Stomach (tissue), 4 donors: ENCODE measurements around the gene EXOSC7.

ENCODE experiments used
- POLR2A ChIP-seq, 4 donors: fragments of 450-650 bp; IDR thresholded peaks; one replicate each; pipeline ENCODE4 v1.6.1; 2016; ENCODE audit warnings: antibody characterized with exemption in 4 of 4, control low read depth in 2 of 4, mild to moderate bottlenecking in 1 of 4, moderate library complexity in 1 of 4
- TF ChIP-seq, protein P1 (sequence below), 7 experiments: fragments of 450-650 bp in 4 of 7; fragments of 200-600 bp in 3 of 7; sonication (generic) in 3 of 7; IDR thresholded peaks; one replicate each; pipeline ENCODE4 v1.5.1; 2016 to 2019; ENCODE audit warnings: antibody characterized with exemption in 7 of 7, control low read depth in 2 of 7, mild to moderate bottlenecking in 1 of 7

DNA sequence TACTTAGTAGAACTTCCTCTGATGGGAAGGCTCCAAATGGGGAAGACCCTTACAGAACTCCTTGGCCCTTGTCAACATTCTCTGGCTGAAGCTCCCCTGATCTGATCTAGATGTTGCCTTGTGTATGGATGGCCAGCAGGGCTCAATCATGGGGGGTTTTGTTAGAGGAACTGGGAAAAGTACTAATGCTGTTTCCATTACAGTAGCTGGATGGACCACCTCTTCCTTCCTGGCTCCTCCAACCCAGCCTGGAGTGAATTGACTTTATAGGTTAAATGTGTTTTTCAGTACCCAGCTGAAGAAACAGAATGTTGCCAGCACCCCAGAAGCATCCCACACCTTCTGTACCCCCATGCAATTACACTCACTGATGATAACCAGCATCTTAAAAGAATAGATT, 27.4 kb downstream of the EXOSC7 start:
- TF ChIP-seq, protein P1, sequence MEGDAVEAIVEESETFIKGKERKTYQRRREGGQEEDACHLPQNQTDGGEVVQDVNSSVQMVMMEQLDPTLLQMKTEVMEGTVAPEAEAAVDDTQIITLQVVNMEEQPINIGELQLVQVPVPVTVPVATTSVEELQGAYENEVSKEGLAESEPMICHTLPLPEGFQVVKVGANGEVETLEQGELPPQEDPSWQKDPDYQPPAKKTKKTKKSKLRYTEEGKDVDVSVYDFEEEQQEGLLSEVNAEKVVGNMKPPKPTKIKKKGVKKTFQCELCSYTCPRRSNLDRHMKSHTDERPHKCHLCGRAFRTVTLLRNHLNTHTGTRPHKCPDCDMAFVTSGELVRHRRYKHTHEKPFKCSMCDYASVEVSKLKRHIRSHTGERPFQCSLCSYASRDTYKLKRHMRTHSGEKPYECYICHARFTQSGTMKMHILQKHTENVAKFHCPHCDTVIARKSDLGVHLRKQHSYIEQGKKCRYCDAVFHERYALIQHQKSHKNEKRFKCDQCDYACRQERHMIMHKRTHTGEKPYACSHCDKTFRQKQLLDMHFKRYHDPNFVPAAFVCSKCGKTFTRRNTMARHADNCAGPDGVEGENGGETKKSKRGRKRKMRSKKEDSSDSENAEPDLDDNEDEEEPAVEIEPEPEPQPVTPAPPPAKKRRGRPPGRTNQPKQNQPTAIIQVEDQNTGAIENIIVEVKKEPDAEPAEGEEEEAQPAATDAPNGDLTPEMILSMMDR (IDR thresholded peaks at IDR 0.05): no peak
- no peak for TF ChIP-seq POLR2A (IDR thresholded peaks at IDR 0.05)
